HepG2 (cell line): ENCODE measurements around the gene PDGFB. TPM values are rescaled to one million over a fixed set of nuclear protein-coding genes. Genes with fewer than 3 reads are reported as not detected.

Source experiments
- ATRX ChIP-seq: sonication (generic); formaldehyde crosslinking; IDR thresholded peaks from 2 replicates; pipeline ENCODE4 v1.4.0; 2020; ENCODE audit warnings: missing genetic modification reagents, borderline replicate concordance
- MIER3 ChIP-seq: IDR thresholded peaks from 2 replicates; pipeline ENCODE4 v1.6.1; 2016; ENCODE audit warnings: missing compliant biosample characterization, borderline replicate concordance
- NCOA2 ChIP-seq: sonication (generic); formaldehyde crosslinking; IDR thresholded peaks from 2 replicates; pipeline ENCODE4 v1.8.0; 2022; ENCODE audit warnings: inconsistent platforms
- SMARCE1 ChIP-seq: fragments of 450-650 bp; IDR thresholded peaks from 2 replicates; pipeline ENCODE4 v1.6.1; 2017; ENCODE audit warnings: borderline replicate concordance
- TEAD2 ChIP-seq: sonication (generic); formaldehyde crosslinking; IDR thresholded peaks from 2 replicates; pipeline ENCODE4 v1.9.0; 2021; ENCODE audit warnings: missing genetic modification reagents
- TRIM24 ChIP-seq: sonication (generic); formaldehyde crosslinking; IDR thresholded peaks from 2 replicates; pipeline ENCODE4 v1.8.0; 2022; ENCODE audit warnings: mild to moderate bottlenecking, missing genetic modification reagents
- ZNF101 ChIP-seq: sonication (generic); formaldehyde crosslinking; IDR thresholded peaks from 2 replicates; pipeline ENCODE4 v1.4.0; 2020; ENCODE audit warnings: mild to moderate bottlenecking, low read depth, missing genetic modification reagents, borderline replicate concordance
- ZNF143 ChIP-seq: sonication (generic); formaldehyde crosslinking; IDR thresholded peaks from 2 replicates; pipeline ENCODE4 v1.4.0; 2020; ENCODE audit warnings: missing genetic modification reagents
- ZNF782 ChIP-seq: sonication (generic); formaldehyde crosslinking; IDR thresholded peaks from 2 replicates; pipeline ENCODE4 v1.4.0; 2020; ENCODE audit warnings: missing genetic modification reagents, mild to moderate bottlenecking, borderline replicate concordance
- polyA plus RNA-seq, 8 experiments: library from polyadenylated mRNA; depleted of rRNA in 3 of 8; stranded (reverse) in 7 of 8; unstranded in 1 of 8; fragments of >200 nt; fragmentation: Illumina TruSeq in 4 of 8; extraction: Trizol in 4 of 8; gene quantifications; 2 replicates each; pipeline versions ENCODE4 v1.2.1 to v1.2.3, GENCODE V29; 2011 to 2016; ENCODE audit warnings: low read depth in 4 of 8, missing spikeins in 1 of 8, mixed read lengths in 1 of 8; ENCODE audit not compliant: insufficient read depth in 1 of 8
- total RNA-seq, 5 experiments: library from RNA; depleted of rRNA; stranded (reverse); fragments of >200 nt; fragmentation: Illumina TruSeq; extraction: Trizol; gene quantifications; 2 replicates each; pipeline ENCODE4 v1.2.3, GENCODE V29; 2016; ENCODE audit warnings: low read depth in 1 of 5
- TF ChIP-seq, protein P1 (sequence below): sonication (generic); formaldehyde crosslinking; IDR thresholded peaks from 2 replicates; pipeline ENCODE4 v1.4.0; 2020; ENCODE audit warnings: missing genetic modification reagents, borderline replicate concordance
- TF ChIP-seq, protein P2 (sequence below): sonication (generic); formaldehyde crosslinking; IDR thresholded peaks from 2 replicates; pipeline ENCODE4 v1.8.0; 2022; ENCODE audit warnings: missing genetic modification reagents, mild to moderate bottlenecking, inconsistent platforms, borderline replicate concordance
- TF ChIP-seq, protein P3 (sequence below): sonication (generic); formaldehyde crosslinking; IDR thresholded peaks from 2 replicates; pipeline ENCODE4 v1.4.0; 2020; ENCODE audit warnings: missing genetic modification reagents
- TF ChIP-seq, protein P4 (sequence below): sonication (generic); formaldehyde crosslinking; IDR thresholded peaks from 2 replicates; pipeline ENCODE4 v1.4.0; 2020; ENCODE audit warnings: mild to moderate bottlenecking, missing genetic modification reagents
- TF ChIP-seq, protein P5 (sequence below): fragments of 450-650 bp; IDR thresholded peaks from 2 replicates; pipeline ENCODE4 v1.6.1; 2017; ENCODE audit warnings: mild to moderate bottlenecking
- TF ChIP-seq, protein P6 (sequence below): sonication (generic); formaldehyde crosslinking; IDR thresholded peaks from 2 replicates; pipeline ENCODE4 v1.5.0; 2020; ENCODE audit warnings: missing genetic modification reagents
- TF ChIP-seq, protein P7 (sequence below): sonication (generic); formaldehyde crosslinking; IDR thresholded peaks from 2 replicates; pipeline ENCODE4 v1.4.0; 2020; ENCODE audit warnings: mild to moderate bottlenecking, missing genetic modification reagents

PDGFB gene
- total and polyA plus RNA-seq, 2 of the 13 experiments (the other 11 are each of a cell fraction or from before 2014, with no cell fraction given), result 1.4 to 10.1 TPM

DNA sequence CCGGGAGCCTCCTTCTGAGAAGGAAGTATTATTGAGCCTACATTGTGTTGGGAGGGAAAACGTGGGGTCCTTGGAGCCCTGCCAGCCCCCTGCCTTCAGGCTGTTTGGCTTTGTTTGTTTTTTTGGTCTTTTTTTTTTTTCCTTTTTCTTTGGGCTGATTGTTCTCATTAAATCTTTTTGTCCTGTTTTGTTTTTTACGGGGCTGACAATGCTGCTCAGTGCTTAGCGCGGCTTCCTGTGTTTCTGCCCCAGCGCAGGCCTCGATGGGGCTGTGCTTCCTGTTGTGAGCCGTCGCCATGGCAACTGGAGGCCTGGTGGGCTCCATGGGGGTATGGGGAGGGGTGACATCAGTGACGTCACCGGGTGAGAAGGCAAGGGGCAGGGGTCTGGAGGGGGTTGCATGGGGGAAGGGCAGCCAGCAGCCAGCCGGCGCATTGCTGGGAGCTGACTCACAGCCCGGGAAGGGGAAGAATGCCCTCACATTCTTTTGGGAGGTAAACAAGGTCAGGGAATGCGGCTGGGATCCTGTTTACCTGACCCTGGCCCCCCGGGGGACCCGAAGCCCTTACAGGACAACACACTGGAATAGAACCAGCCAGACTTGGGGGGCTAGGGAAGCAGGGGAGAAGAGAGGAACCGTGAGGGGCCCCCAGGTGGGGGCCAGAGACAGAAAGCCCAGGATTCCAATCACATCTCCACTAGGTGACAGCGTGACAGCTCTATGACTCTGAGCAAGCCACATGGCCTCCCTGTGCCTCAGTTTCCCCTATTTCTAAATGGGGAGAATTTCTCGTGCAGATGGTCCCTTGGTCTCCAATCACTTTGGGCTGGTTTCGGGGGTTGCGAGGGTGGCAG, 70.1 kb downstream of the PDGFB start (continued):
- TF ChIP-seq, protein P1, sequence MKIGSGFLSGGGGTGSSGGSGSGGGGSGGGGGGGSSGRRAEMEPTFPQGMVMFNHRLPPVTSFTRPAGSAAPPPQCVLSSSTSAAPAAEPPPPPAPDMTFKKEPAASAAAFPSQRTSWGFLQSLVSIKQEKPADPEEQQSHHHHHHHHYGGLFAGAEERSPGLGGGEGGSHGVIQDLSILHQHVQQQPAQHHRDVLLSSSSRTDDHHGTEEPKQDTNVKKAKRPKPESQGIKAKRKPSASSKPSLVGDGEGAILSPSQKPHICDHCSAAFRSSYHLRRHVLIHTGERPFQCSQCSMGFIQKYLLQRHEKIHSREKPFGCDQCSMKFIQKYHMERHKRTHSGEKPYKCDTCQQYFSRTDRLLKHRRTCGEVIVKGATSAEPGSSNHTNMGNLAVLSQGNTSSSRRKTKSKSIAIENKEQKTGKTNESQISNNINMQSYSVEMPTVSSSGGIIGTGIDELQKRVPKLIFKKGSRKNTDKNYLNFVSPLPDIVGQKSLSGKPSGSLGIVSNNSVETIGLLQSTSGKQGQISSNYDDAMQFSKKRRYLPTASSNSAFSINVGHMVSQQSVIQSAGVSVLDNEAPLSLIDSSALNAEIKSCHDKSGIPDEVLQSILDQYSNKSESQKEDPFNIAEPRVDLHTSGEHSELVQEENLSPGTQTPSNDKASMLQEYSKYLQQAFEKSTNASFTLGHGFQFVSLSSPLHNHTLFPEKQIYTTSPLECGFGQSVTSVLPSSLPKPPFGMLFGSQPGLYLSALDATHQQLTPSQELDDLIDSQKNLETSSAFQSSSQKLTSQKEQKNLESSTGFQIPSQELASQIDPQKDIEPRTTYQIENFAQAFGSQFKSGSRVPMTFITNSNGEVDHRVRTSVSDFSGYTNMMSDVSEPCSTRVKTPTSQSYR (CRISPR knock-in tag), result peak; percentile 99
- TF ChIP-seq TEAD2 (CRISPR knock-in tag) (no peak), NCOA2 (CRISPR knock-in tag) (peak; percentile 92), MIER3 (CRISPR knock-in tag) (peak; percentile 81; the same call in 1 of the 2 replicates), TRIM24 (CRISPR knock-in tag) (no peak), SMARCE1 (no peak), ZNF143 (CRISPR knock-in tag) (no peak), ZNF782 (CRISPR knock-in tag) (no peak), ATRX (CRISPR knock-in tag) (no peak), ZNF101 (CRISPR knock-in tag) (no peak)
- TF ChIP-seq, protein P2, sequence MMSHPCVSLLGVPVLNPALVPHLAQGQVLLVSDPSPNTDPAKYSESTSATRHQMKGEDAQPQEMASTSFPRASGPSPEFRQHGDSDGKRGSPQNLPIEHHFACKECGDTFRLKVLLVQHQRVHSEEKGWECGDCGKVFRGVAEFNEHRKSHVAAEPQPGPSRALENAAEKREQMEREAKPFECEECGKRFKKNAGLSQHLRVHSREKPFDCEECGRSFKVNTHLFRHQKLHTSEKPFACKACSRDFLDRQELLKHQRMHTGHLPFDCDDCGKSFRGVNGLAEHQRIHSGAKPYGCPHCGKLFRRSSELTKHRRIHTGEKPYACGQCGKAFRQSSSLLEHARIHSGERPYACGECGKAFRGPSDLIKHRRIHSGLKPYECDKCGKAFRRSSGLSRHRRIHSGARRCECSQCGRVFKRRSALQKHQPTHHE (CRISPR knock-in tag), result no peak
- TF ChIP-seq, protein P3, sequence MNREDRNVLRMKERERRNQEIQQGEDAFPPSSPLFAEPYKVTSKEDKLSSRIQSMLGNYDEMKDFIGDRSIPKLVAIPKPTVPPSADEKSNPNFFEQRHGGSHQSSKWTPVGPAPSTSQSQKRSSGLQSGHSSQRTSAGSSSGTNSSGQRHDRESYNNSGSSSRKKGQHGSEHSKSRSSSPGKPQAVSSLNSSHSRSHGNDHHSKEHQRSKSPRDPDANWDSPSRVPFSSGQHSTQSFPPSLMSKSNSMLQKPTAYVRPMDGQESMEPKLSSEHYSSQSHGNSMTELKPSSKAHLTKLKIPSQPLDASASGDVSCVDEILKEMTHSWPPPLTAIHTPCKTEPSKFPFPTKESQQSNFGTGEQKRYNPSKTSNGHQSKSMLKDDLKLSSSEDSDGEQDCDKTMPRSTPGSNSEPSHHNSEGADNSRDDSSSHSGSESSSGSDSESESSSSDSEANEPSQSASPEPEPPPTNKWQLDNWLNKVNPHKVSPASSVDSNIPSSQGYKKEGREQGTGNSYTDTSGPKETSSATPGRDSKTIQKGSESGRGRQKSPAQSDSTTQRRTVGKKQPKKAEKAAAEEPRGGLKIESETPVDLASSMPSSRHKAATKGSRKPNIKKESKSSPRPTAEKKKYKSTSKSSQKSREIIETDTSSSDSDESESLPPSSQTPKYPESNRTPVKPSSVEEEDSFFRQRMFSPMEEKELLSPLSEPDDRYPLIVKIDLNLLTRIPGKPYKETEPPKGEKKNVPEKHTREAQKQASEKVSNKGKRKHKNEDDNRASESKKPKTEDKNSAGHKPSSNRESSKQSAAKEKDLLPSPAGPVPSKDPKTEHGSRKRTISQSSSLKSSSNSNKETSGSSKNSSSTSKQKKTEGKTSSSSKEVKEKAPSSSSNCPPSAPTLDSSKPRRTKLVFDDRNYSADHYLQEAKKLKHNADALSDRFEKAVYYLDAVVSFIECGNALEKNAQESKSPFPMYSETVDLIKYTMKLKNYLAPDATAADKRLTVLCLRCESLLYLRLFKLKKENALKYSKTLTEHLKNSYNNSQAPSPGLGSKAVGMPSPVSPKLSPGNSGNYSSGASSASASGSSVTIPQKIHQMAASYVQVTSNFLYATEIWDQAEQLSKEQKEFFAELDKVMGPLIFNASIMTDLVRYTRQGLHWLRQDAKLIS (CRISPR knock-in tag), result no peak
- TF ChIP-seq, protein P4, sequence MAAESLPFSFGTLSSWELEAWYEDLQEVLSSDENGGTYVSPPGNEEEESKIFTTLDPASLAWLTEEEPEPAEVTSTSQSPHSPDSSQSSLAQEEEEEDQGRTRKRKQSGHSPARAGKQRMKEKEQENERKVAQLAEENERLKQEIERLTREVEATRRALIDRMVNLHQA (CRISPR knock-in tag), result no peak
- TF ChIP-seq, protein P5, sequence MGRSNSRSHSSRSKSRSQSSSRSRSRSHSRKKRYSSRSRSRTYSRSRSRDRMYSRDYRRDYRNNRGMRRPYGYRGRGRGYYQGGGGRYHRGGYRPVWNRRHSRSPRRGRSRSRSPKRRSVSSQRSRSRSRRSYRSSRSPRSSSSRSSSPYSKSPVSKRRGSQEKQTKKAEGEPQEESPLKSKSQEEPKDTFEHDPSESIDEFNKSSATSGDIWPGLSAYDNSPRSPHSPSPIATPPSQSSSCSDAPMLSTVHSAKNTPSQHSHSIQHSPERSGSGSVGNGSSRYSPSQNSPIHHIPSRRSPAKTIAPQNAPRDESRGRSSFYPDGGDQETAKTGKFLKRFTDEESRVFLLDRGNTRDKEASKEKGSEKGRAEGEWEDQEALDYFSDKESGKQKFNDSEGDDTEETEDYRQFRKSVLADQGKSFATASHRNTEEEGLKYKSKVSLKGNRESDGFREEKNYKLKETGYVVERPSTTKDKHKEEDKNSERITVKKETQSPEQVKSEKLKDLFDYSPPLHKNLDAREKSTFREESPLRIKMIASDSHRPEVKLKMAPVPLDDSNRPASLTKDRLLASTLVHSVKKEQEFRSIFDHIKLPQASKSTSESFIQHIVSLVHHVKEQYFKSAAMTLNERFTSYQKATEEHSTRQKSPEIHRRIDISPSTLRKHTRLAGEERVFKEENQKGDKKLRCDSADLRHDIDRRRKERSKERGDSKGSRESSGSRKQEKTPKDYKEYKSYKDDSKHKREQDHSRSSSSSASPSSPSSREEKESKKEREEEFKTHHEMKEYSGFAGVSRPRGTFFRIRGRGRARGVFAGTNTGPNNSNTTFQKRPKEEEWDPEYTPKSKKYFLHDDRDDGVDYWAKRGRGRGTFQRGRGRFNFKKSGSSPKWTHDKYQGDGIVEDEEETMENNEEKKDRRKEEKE, result no peak
- TF ChIP-seq, protein P6, sequence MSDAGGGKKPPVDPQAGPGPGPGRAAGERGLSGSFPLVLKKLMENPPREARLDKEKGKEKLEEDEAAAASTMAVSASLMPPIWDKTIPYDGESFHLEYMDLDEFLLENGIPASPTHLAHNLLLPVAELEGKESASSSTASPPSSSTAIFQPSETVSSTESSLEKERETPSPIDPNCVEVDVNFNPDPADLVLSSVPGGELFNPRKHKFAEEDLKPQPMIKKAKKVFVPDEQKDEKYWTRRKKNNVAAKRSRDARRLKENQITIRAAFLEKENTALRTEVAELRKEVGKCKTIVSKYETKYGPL, result no peak
- TF ChIP-seq, protein P7, sequence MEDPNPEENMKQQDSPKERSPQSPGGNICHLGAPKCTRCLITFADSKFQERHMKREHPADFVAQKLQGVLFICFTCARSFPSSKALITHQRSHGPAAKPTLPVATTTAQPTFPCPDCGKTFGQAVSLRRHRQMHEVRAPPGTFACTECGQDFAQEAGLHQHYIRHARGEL (CRISPR knock-in tag), result no peak
